CD4-positive, alpha-beta T cell treated with Interleukin-4 for 1 hour (primary cell): Measurements from ENCODE around the gene RFC5.
"Not testable (repeated sequence)": the region's sequence is repeated elsewhere in the genome, so short reads cannot be mapped to it uniquely, and the experiment has no call there.

Experiments used
- DNase-seq, 2 donors: peaks; one replicate each; pipeline ENCODE4 v3.0.0-alpha.2; 2020 to 2022

Gene RFC5

GRCh38 chr12:118017926-118018325 is 1.4 kb downstream of the RFC5 start:
- DNase-seq = no peak

DNA sequence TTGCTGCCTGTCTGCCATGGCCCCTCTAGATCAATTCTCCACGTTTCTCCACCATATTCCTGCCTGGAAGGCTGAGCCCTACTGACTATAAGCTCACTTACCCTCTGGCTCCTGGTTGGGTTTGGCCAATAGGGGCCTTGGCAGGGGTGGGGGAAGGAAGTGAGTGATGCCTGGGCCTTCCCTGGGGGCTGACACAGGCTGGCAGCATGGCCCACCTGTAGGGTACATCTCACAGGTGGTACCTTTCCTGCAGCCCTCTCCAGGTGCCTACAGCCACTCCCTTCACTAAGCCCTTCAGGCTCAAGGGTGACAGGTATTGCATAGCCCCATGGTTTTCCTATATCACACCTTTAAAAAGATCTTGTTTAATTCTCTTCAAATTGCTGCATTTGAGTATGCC is 3.5 kb downstream of the RFC5 start:
- no peak for DNase-seq

GRCh38 chr12:118022097-118022727 is 5.7 kb downstream of the RFC5 start:
- not testable (repeated sequence) for DNase-seq

GRCh38 chr12:118022728-118023109 is 6.2 kb downstream of the RFC5 start:
- DNase-seq = no peak

GRCh38 chr12:118023301-118023860 is 6.9 kb downstream of the RFC5 start:
- DNase-seq = no peak

DNA sequence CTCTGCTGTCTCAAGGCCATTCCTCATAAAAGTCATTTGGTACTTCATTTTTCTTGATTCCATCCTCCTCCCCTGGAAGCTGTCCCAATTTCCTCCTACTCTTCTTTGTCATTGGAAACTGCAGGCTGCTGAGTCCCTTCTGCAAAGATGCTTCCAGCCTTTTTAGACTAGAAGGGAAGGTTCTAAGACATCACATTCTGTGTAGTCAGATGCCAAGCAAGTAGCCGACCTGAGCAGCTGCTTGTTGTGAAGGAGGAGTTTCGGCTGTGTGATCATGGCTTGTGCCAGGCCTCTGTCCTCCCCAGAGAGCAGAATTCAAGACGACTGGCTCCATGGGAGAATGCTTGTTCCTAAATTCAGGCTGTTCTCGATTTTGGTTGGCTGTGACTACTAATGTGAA is 8.7 kb downstream of the RFC5 start:
- DNase-seq = no peak

- no peak for DNase-seq
Observed at GRCh38 chr12:118029166-118029565, 12.7 kb downstream of the RFC5 start.

GRCh38 chr12:118032188-118032587 is 15.7 kb downstream of the RFC5 start:
- DNase-seq = no peak

DNA sequence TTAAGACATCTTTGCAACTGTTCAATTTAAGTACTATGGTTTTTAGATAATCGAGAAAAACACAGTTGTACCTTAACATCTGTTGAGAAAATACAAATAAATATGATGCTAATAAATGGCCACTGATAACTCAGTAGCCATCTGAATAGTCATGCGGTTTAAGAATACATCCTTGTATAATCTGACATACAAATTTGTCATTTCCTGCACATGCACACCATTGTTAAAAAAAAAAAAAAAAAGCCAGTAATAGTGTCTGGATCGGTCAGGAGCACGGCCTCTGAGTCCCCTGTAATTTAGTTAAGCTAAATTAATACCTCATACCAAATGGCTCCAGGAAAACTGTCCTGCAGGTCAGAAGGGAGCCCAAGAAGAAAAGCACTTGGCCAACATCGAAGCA is 16.8 kb downstream of the RFC5 start:
- DNase-seq = no peak

DNA sequence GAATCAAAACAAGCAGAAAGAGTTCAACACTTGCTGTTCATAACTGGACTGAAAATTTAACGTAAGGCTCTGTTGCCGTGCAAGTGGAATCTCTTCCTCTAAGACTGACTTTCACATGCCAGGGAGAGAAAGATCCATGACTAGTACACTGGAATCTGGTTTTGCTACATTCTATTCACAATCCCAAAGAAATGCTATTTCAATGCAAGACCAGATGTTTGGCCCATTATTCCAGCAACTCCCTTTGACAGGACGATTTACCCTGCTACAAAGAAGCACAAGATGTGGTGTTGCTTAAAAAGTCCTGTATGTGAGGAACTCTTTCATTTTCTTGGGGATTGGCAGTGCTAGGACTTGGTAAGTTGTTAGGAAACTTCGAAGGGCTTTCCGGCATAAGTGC is 17.4 kb downstream of the RFC5 start:
- DNase-seq = no peak

GRCh38 chr12:118034429-118035189 is 18.1 kb downstream of the RFC5 start:
- DNase-seq = no peak

DNA sequence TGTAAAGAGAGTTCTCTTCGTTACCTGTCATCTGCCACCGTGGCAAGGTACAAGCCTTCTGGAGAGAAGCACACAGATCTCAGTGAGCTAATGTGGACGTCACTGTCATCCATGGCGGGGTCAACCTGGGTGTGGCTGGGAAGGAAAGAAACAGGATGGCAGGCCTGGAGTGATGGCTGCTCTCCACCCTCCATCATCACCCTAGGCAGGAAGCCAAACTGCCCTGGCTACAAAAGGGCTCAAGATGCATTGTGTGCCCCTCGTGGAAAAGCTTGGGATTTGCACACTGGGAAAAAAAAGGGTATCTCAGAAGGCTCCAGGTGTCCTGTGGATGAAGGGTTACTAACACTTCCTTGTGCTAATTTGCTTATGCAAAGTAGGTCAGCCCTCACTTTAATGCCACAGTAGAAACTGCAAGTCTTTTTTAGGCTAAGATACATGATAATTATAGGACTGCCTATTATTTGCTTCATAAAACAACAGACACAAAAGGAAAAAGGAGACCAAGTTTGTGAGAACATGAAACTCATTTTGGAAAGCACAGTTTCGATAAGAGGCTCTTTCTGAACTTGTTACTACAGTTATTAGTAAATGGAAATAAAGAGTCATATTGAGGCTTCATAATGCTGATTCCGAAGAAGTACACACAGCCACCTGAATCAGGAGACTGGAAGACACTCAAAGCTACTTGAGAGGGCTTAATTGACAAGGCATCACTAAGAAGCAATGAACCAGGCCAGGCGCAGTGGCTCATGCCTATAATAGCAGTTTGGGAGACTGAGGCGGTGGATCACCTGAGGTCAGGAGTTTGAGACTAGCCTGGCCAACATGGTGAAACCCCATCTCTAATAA is 18.9 kb downstream of the RFC5 start:
- no peak for DNase-seq

GRCh38 chr12:118036672-118037411 is 20.3 kb downstream of the RFC5 start:
- no peak for DNase-seq

GRCh38 chr12:118038137-118038536 is 21.6 kb downstream of the RFC5 start:
- no peak for DNase-seq

- DNase-seq = no peak
Observed at GRCh38 chr12:118042091-118042490, 25.6 kb downstream of the RFC5 start.

DNA sequence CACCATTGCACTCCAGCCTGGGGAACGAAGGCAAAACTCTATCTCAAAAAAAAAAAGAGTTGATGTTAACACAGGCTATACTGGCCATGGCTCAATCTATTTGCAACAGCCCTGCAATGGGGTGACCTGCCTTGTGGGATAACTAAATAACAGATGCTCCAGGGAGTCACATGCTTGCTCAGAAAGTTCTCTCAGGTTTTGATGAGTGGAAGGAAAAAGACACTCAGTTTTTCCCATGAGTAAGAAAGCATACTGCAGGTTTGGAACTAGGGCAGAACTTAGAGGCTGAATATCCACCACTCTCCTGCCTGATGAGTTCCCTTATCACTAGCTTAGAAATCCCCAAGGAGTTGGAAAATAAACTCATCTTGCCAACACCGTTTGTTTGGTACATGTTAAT is 27.6 kb downstream of the RFC5 start:
- DNase-seq = no peak

DNA sequence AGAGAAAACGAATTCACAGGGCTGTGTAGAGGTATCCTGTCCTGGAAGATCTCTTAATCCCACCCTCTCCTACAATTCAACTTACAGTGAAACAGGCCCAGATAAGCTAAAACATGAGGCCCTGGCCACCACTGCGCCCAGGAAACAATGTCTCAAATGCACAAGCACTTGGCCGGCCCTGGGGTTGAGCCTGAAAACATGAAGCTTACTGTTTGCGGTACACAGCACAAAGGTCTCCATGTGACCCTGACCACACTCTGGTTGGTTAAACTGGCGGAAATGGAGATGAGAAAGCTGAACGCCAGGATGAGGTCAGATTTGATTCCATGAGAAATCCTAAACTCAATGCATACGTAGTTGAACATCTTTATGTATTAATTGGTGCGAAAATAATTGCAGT is 28.1 kb downstream of the RFC5 start:
- no peak for DNase-seq

GRCh38 chr12:118046430-118046829 is 29.9 kb downstream of the RFC5 start:
- no peak for DNase-seq

- DNase-seq = no peak
Observed at GRCh38 chr12:118050972-118051910, 34.7 kb downstream of the RFC5 start.

GRCh38 chr12:118052324-118053070 is 36.0 kb downstream of the RFC5 start:
- no peak for DNase-seq
